ENCODE results near the gene MCRS1.
"Not testable (repeated sequence)": the region's sequence is repeated elsewhere in the genome, so short reads cannot be mapped to it uniquely, and the experiment has no call there.

DNA sequence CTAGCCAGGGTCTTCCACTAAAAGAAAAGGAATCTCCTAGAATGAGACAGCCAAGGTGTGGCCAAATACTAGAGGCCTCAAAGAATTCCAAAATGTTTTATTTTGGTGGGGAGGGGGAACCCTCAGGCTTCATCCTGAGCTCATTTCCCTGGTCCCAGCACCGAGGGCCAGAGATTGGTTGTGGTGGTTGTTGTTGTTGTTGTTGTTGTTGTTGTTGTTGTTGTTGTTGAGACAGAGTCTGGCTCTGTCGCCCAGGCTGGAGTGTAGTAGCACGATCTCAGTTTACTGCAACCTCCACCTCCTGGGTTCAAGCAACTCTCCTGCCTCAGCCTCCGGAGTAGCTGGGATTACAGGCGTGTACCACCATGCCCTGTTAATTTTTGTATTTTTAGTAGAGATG is 33.8 kb downstream of the MCRS1 start:
- TF ChIP-seq, protein P1, sequence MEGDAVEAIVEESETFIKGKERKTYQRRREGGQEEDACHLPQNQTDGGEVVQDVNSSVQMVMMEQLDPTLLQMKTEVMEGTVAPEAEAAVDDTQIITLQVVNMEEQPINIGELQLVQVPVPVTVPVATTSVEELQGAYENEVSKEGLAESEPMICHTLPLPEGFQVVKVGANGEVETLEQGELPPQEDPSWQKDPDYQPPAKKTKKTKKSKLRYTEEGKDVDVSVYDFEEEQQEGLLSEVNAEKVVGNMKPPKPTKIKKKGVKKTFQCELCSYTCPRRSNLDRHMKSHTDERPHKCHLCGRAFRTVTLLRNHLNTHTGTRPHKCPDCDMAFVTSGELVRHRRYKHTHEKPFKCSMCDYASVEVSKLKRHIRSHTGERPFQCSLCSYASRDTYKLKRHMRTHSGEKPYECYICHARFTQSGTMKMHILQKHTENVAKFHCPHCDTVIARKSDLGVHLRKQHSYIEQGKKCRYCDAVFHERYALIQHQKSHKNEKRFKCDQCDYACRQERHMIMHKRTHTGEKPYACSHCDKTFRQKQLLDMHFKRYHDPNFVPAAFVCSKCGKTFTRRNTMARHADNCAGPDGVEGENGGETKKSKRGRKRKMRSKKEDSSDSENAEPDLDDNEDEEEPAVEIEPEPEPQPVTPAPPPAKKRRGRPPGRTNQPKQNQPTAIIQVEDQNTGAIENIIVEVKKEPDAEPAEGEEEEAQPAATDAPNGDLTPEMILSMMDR (conservative IDR thresholded peaks at IDR 0.05; ENCODE audit: low read depth in 2 of 2) = not testable (repeated sequence)
- TF ChIP-seq EZH2 (IDR thresholded peaks at IDR 0.05; ENCODE audit: low read depth, unreplicated experiment) = not testable (repeated sequence)
